Fibroblast of pulmonary artery (primary cell): ENCODE results near the gene HTT.

Experiments
- DNase-seq: peaks from one replicate; pipeline ENCODE4 v3.0.0-alpha.2; 2010; ENCODE audit warnings: low read depth
- H3K4me3 ChIP-seq: replicated peaks from 2 replicates; pipeline ENCODE4 v1.5.1; 2011; ENCODE audit warnings: low read depth, mild to moderate bottlenecking, control low read depth, low read length, moderate library complexity
- TF ChIP-seq, protein P1 (sequence below): IDR thresholded peaks from 2 replicates; pipeline ENCODE4 v1.5.1; 2011; ENCODE audit warnings: mild to moderate bottlenecking, control low read depth, low read length, inconsistent platforms; ENCODE audit errors: missing control alignments

Gene HTT

DNA sequence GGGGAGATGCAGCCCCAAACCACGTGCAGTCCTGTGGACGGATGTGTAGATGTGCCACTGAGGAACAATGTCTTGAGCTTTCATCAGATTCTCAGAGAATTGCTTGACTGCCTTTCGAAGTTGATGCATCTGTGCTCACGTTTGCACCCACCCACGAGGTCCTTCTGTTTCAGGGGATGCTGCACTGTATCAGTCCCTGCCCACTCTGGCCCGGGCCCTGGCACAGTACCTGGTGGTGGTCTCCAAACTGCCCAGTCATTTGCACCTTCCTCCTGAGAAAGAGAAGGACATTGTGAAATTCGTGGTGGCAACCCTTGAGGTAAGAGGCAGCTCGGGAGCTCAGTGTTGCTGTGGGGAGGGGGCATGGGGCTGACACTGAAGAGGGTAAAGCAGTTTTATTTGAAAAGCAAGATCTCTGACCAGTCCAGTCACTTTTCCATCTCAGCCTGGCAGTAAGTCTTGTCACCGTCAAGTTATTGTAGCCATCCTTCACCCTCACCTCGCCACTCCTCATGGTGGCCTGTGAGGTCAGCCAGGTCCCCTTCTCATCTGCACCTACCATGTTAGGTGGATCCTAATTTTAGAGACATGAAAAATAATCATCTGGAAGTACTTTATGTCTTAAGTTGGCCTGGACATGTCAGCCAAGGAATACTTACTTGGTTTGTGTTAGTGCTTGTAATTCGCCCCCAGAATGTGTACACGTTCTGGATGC, 138.1 kb downstream of the HTT start:
- DNase-seq, result no peak
- H3K4me3 ChIP-seq, result no peak overlapping the region
- TF ChIP-seq, protein P1, sequence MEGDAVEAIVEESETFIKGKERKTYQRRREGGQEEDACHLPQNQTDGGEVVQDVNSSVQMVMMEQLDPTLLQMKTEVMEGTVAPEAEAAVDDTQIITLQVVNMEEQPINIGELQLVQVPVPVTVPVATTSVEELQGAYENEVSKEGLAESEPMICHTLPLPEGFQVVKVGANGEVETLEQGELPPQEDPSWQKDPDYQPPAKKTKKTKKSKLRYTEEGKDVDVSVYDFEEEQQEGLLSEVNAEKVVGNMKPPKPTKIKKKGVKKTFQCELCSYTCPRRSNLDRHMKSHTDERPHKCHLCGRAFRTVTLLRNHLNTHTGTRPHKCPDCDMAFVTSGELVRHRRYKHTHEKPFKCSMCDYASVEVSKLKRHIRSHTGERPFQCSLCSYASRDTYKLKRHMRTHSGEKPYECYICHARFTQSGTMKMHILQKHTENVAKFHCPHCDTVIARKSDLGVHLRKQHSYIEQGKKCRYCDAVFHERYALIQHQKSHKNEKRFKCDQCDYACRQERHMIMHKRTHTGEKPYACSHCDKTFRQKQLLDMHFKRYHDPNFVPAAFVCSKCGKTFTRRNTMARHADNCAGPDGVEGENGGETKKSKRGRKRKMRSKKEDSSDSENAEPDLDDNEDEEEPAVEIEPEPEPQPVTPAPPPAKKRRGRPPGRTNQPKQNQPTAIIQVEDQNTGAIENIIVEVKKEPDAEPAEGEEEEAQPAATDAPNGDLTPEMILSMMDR, result no peak

DNA sequence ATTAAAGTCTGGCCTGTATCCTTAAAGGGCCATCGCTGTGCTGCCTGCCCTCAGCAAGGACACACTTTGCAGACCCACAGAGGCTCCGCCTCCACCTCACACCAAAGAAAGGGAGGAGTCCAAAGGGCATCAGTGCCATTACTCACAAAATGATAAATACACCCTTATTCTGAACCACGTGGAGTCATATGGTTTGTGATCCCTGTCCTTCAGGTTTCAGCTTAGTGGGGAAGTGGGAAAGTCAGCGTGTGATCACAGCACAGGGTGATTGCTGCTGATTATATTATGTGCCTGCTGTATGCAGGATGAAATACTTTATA, 138.6 kb downstream of the HTT start:
- TF ChIP-seq, protein P1, result no peak
- H3K4me3 ChIP-seq, result no peak overlapping the region
- DNase-seq, result no peak

- DNase-seq, result no peak
- TF ChIP-seq, protein P1, result no peak
- no peak overlapping the region for H3K4me3 ChIP-seq
Observed at GRCh38 chr4:3213661-3214250, 139.3 kb downstream of the HTT start.

GRCh38 chr4:3215256-3215655, 140.8 kb downstream of the HTT start:
- TF ChIP-seq, protein P1, result no peak
- H3K4me3 ChIP-seq, result no peak overlapping the region
- no peak for DNase-seq

DNA sequence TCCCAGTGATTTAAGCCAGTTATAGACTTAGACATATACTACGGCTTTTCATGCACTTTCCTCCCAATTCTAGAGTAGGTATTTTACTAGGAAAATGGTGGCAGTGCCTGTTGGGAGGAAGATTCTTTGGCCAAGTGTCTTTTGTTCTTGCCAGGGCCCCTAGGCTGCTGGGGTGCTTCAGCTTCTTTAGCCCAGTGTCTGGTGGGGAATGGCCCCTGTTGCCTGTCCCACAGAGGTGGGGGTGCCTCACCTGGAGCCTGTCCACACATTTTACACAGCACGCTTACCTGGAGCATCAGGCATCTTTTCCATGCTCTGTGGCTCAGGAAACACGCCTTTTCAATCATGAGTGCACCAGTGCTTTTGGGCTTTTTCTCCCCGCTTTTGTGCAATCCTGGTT, 141.3 kb downstream of the HTT start:
- no peak for DNase-seq
- no peak overlapping the region for H3K4me3 ChIP-seq
- TF ChIP-seq, protein P1, result no peak

DNA sequence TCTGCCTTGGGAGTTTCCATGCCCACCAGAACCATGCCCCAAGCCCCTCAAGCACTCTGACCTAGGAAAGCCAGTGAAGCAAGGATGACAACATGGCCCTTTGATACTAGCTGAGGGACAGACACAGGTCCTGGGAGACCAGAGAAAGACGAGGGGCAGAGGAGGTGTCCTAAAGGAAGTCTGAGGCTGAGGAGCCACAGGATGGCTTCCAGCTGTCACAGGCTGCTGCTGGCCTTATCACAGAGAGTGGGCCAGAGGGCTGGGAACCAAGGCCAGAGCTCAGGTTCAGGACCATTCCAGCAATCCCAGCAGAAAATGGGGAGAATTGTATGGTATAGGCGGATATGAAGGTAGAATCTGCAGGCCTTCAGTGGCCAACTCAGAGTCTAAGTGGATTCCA, 142.8 kb downstream of the HTT start:
- H3K4me3 ChIP-seq, result no peak overlapping the region
- DNase-seq, result no peak
- TF ChIP-seq, protein P1, result no peak

DNA sequence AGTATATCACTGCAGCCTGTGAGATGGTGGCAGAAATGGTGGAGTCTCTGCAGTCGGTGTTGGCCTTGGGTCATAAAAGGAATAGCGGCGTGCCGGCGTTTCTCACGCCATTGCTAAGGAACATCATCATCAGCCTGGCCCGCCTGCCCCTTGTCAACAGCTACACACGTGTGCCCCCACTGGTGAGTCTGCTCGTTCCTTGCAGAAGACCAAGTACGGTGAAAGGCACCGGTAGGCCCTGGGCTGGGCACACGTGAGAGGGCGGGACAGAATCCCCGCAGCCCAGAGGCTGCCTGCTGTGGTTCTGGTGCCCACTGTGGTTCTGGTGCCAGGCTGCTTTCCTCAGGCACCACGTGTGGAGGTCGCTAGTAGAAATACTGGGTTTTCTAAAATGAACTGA, 143.3 kb downstream of the HTT start:
- TF ChIP-seq, protein P1, result no peak
- no peak overlapping the region for H3K4me3 ChIP-seq

More for the DNA sequence above, 143.3 kb downstream of the HTT start:
- DNase-seq, result no peak
